Stimulated activated CD4-positive, alpha-beta T cell treated with anti-CD3 and anti-CD28 coated beads, Interleukin-4, amount 100 ng/mL, for 4 hours (primary cell): Measurements from ENCODE around the gene ZKSCAN4.

Experiments
- DNase-seq, 2 experiments: peaks; one replicate each; pipeline ENCODE4 v3.0.0-alpha.2; 2020

Gene ZKSCAN4

GRCh38 chr6:28208111-28208659 is 43.9 kb downstream of the ZKSCAN4 start:
- DNase-seq: no peak

- no peak for DNase-seq
Observed at GRCh38 chr6:28207510-28208110, 44.5 kb downstream of the ZKSCAN4 start.

GRCh38 chr6:28206928-28207509 is 45.0 kb downstream of the ZKSCAN4 start:
- DNase-seq: no peak

GRCh38 chr6:28206527-28206926 is 45.5 kb downstream of the ZKSCAN4 start:
- no peak for DNase-seq

- no peak for DNase-seq
Observed at GRCh38 chr6:28205879-28206278, 46.2 kb downstream of the ZKSCAN4 start.

GRCh38 chr6:28203201-28203600 is 48.9 kb downstream of the ZKSCAN4 start:
- DNase-seq: no peak

- DNase-seq: no peak
Observed at GRCh38 chr6:28200020-28200419, 52.0 kb downstream of the ZKSCAN4 start.
